ENCODE measurements around the gene KRT9. TPM values are rescaled to one million over a fixed set of nuclear protein-coding genes. Genes with fewer than 3 reads are reported as not detected.

Gene KRT9
- total and polyA plus RNA-seq, 2 donors (not counting 1 experiment from before 2014, with no cell fraction given) = not detected

DNA sequence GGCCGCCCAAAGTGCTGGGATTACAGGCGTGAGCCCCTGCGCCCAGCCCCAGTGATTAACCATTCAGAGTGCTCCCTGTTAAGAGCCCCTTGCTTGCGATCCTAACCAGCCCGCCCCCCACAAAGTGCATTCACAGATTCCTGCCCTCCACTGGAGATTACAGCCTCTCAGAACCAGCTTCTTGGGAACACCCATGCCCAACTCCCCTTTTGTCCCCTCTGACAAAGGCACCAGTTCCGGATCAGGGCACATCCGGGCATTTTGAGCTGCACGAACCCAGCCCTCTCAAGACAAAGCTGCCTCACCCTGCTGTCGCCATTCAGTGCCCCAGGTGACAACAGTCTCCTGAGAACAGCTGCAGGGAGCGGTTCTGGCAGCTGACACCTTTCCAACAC lies 42.9 kb downstream of the KRT9 start:
- Histone ChIP-seq H3K27me3 (ENCODE audit: control insufficient read depth, insufficient read depth, low read length) (peaks cover 4% of the 10 kb centered on the region), H3K4me1 (ENCODE audit: control insufficient read depth, extremely low read depth, insufficient read depth, low read length) (peaks cover 5% of the 10 kb centered on the region), H3K4me3 (replicated peaks in 1 of 4; ENCODE audit: control extremely low read depth in 1 of 4, insufficient read depth in 1 of 4, low read depth in 3 of 4, low read length in 4 of 4) (no peak overlapping the region), H2AFZ (ENCODE audit: low read length) (no peak overlapping the region), H3K9ac (ENCODE audit: insufficient read depth, low read length) (no peak overlapping the region), H3K79me2 (ENCODE audit: control insufficient read depth, insufficient read depth, low read length) (no peaks in the 10 kb centered on the region), H3K4me2 (ENCODE audit: extremely low read depth, insufficient read depth, low read length) (no peak overlapping the region), H3K9me3 (ENCODE audit: control insufficient read depth, insufficient read depth, low read depth, low read length) (no peaks in the 10 kb centered on the region), H3K27ac (ENCODE audit: insufficient read depth, low read length) (no peak overlapping the region), H3K36me3 (ENCODE audit: control insufficient read depth, insufficient read depth, low read length) (no peaks in the 10 kb centered on the region), H4K20me1 (ENCODE audit: control insufficient read depth, extremely low read depth, insufficient read depth, low read length) (no peaks in the 10 kb centered on the region)
- no peak for TF ChIP-seq EZH2 (IDR thresholded peaks at IDR 0.05; ENCODE audit: low read length, missing control alignments)
- no peak for DNase-seq (ENCODE audit: low read depth in 2 of 2)

DNA sequence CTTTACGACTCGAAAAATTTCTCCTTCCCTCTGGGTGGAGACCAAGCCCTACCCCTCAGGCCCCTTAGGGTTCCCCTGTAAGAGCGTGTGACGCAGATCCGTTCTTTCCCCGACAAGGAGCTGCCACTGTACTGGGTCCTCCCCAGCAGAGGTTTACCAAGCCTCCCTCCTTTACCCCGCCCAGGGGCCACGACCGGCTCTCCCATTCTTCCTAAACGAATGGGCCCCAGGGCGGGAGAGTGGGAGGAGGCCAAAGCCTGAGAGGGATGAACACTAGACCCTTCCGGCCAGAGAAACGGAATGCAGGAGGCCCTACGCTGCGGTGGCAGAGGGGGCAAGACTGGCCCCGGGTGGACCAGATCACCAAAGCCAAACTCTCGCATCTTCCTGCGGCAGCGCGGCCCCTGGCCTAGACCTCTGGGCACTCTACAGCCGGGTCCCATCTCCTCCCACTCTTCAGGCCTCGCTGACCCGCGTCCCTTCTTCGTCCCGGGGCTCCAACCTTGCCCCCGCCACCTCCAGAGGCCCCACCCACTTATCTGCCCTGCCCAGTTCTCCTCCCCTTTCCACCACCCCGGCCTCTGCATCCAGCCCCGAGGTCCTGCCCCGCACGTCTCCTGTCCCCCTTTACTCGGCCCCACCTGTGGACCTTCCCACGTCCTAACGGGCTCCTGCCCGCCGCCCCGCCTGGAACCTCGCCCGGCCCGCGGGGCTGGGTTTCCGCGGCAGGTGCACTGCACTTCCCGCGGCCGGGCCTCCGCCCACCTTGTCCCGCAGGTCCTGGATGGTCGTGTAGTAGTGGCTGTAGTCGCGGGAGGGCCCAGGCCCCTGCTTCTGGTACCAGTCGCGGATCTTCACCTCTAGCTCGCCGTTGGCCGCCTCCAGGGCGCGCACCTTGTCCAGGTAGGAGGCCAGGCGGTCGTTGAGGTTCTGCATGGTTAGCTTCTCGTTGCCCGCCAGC lies 44.5 kb downstream of the KRT9 start:
- peak overlapping the region; percentile 61 for H3K4me2 ChIP-seq (ENCODE audit: extremely low read depth, insufficient read depth, low read length)
- no peaks in the 10 kb centered on the region for H3K36me3 ChIP-seq (ENCODE audit: control insufficient read depth, insufficient read depth, low read length)
- H3K27ac ChIP-seq (ENCODE audit: insufficient read depth, low read length) = no peak overlapping the region
- peak overlapping the region in 3 of 4 experiments; percentile 8 to 53 (median 42) for H3K4me3 ChIP-seq (replicated peaks in 1 of 4; ENCODE audit: control extremely low read depth in 1 of 4, insufficient read depth in 1 of 4, low read depth in 3 of 4, low read length in 4 of 4)
- H3K4me1 ChIP-seq (ENCODE audit: control insufficient read depth, extremely low read depth, insufficient read depth, low read length) = peaks cover 5% of the 10 kb centered on the region
- no peak overlapping the region for H2AFZ ChIP-seq (ENCODE audit: low read length)
- no peak for DNase-seq (ENCODE audit: low read depth in 2 of 2)
- TF ChIP-seq, protein P1, sequence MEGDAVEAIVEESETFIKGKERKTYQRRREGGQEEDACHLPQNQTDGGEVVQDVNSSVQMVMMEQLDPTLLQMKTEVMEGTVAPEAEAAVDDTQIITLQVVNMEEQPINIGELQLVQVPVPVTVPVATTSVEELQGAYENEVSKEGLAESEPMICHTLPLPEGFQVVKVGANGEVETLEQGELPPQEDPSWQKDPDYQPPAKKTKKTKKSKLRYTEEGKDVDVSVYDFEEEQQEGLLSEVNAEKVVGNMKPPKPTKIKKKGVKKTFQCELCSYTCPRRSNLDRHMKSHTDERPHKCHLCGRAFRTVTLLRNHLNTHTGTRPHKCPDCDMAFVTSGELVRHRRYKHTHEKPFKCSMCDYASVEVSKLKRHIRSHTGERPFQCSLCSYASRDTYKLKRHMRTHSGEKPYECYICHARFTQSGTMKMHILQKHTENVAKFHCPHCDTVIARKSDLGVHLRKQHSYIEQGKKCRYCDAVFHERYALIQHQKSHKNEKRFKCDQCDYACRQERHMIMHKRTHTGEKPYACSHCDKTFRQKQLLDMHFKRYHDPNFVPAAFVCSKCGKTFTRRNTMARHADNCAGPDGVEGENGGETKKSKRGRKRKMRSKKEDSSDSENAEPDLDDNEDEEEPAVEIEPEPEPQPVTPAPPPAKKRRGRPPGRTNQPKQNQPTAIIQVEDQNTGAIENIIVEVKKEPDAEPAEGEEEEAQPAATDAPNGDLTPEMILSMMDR (conservative IDR thresholded peaks at IDR 0.05 in 1 of 2, IDR thresholded peaks at IDR 0.05 in 1 of 2; ENCODE audit: low read depth in 1 of 2, low read length in 2 of 2) = no peak
- TF ChIP-seq EZH2 (IDR thresholded peaks at IDR 0.05; ENCODE audit: low read length, missing control alignments) = peak; percentile 41
- H3K9me3 ChIP-seq (ENCODE audit: control insufficient read depth, insufficient read depth, low read depth, low read length) = no peaks in the 10 kb centered on the region
- peaks cover 4% of the 10 kb centered on the region for H3K27me3 ChIP-seq (ENCODE audit: control insufficient read depth, insufficient read depth, low read length)
- H4K20me1 ChIP-seq (ENCODE audit: control insufficient read depth, extremely low read depth, insufficient read depth, low read length) = no peaks in the 10 kb centered on the region
- no peak overlapping the region for H3K9ac ChIP-seq (ENCODE audit: insufficient read depth, low read length)
- H3K79me2 ChIP-seq (ENCODE audit: control insufficient read depth, insufficient read depth, low read length) = no peaks in the 10 kb centered on the region

DNA sequence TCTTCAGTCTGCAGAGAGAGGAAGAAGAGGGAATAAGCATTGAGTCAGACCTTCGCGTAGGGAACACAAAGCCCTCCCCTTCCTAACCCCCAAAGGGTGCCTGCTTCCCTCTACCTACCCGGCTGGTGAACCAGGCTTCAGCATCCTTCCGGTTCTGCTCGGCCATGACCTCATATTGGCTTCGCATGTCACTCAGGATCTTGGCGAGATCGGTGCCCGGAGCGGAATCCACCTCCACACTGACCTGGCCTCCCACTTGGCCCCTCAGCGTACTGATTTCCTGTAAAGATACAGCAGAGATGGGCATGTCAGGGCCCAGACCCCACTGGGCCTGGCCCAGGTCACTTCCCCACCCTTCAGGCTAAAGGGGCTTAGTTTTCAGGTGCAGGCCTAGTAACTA lies 47.6 kb downstream of the KRT9 start:
- Histone ChIP-seq H3K27me3 (ENCODE audit: control insufficient read depth, insufficient read depth, low read length) (peaks cover 4% of the 10 kb centered on the region), H3K4me2 (ENCODE audit: extremely low read depth, insufficient read depth, low read length) (no peak overlapping the region), H3K27ac (ENCODE audit: insufficient read depth, low read length) (no peak overlapping the region), H4K20me1 (ENCODE audit: control insufficient read depth, extremely low read depth, insufficient read depth, low read length) (no peaks in the 10 kb centered on the region), H2AFZ (ENCODE audit: low read length) (no peak overlapping the region), H3K9me3 (ENCODE audit: control insufficient read depth, insufficient read depth, low read depth, low read length) (no peaks in the 10 kb centered on the region), H3K4me3 (replicated peaks in 1 of 4; ENCODE audit: control extremely low read depth in 1 of 4, insufficient read depth in 1 of 4, low read depth in 3 of 4, low read length in 4 of 4) (no peak overlapping the region), H3K9ac (ENCODE audit: insufficient read depth, low read length) (no peak overlapping the region), H3K79me2 (ENCODE audit: control insufficient read depth, insufficient read depth, low read length) (no peaks in the 10 kb centered on the region), H3K4me1 (ENCODE audit: control insufficient read depth, extremely low read depth, insufficient read depth, low read length) (peaks cover 11% of the 10 kb centered on the region), H3K36me3 (ENCODE audit: control insufficient read depth, insufficient read depth, low read length) (no peaks in the 10 kb centered on the region)
- no peak for DNase-seq (ENCODE audit: low read depth in 2 of 2)
- TF ChIP-seq EZH2 (IDR thresholded peaks at IDR 0.05; ENCODE audit: low read length, missing control alignments) = no peak

DNA sequence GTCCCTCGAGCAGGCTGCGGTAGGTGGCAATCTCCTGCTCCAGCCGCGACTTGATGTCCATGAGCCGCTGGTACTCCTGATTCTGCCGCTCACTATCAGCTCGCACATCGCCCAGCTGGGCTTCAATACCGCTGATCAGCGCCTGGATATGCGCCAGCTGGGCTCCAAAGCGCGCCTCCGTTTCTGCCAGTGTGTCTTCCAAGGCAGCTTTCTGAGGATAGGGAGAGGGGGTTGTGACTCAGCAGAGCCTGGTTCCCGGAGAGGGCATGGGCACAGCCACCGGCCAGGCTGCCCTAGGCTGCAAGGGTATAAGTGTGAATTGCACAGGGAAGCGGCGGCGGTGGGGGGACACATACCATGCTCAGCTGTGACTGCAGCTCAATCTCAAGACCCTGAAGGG lies 48.1 kb downstream of the KRT9 start:
- no peaks in the 10 kb centered on the region for H3K36me3 ChIP-seq (ENCODE audit: control insufficient read depth, insufficient read depth, low read length)
- H4K20me1 ChIP-seq (ENCODE audit: control insufficient read depth, extremely low read depth, insufficient read depth, low read length) = no peaks in the 10 kb centered on the region
- no peak overlapping the region for H3K4me2 ChIP-seq (ENCODE audit: extremely low read depth, insufficient read depth, low read length)
- TF ChIP-seq, protein P1 (conservative IDR thresholded peaks at IDR 0.05 in 1 of 2, IDR thresholded peaks at IDR 0.05 in 1 of 2; ENCODE audit: low read depth in 1 of 2, low read length in 2 of 2) = no peak
- no peak for TF ChIP-seq EZH2 (IDR thresholded peaks at IDR 0.05; ENCODE audit: low read length, missing control alignments)
- no peak overlapping the region for H3K27ac ChIP-seq (ENCODE audit: insufficient read depth, low read length)
- peaks cover 11% of the 10 kb centered on the region for H3K4me1 ChIP-seq (ENCODE audit: control insufficient read depth, extremely low read depth, insufficient read depth, low read length)
- H3K9me3 ChIP-seq (ENCODE audit: control insufficient read depth, insufficient read depth, low read depth, low read length) = no peaks in the 10 kb centered on the region
- no peak overlapping the region for H2AFZ ChIP-seq (ENCODE audit: low read length)
- H3K27me3 ChIP-seq (ENCODE audit: control insufficient read depth, insufficient read depth, low read length) = peaks cover 4% of the 10 kb centered on the region
- H3K9ac ChIP-seq (ENCODE audit: insufficient read depth, low read length) = no peak overlapping the region
- no peak for DNase-seq (ENCODE audit: low read depth in 2 of 2)
- H3K4me3 ChIP-seq (replicated peaks in 1 of 4; ENCODE audit: control extremely low read depth in 1 of 4, insufficient read depth in 1 of 4, low read depth in 3 of 4, low read length in 4 of 4) = no peak overlapping the region
- no peaks in the 10 kb centered on the region for H3K79me2 ChIP-seq (ENCODE audit: control insufficient read depth, insufficient read depth, low read length)
